SK-N-SH (cell line): ENCODE measurements around the gene PIGM. TPM values are rescaled to one million over a fixed set of nuclear protein-coding genes. Genes with fewer than 3 reads are reported as not detected.

Experiments used
- CTCF ChIA-PET: fragments of 300-600, 350-600 bp; formaldehyde crosslinking; extraction: SDS; loops from one replicate; lab custom pipeline; 2021; lab: Yijun Ruan, JAX
- POLR2A ChIA-PET: fragments of 350-600 bp; sonication (Branson Sonifier 250); formaldehyde crosslinking; extraction: SDS; loops from one replicate; lab custom pipeline; 2020; ENCODE audit warnings: antibody characterized with exemption, inconsistent platforms; lab: Yijun Ruan, JAX
- DNase-seq: peaks from one replicate; pipeline ENCODE4 v3.0.0; 2012
- H2AFZ ChIP-seq: fragments of 200-600 bp; sonication (generic); 2 replicates; pipeline ENCODE4 v1.8.1; 2016; ENCODE audit warnings: antibody characterized with exemption, mild to moderate bottlenecking, low read depth
- H3F3A ChIP-seq: fragments of 200-600 bp; sonication (generic); replicated peaks from 2 replicates; pipeline ENCODE3; 2016; ENCODE audit warnings: antibody characterized with exemption, mild to moderate bottlenecking; ENCODE audit not compliant: insufficient read depth
- H3K27ac ChIP-seq, 2 experiments: fragments of 200-500 bp in 1 of 2; fragments of 200-600 bp in 1 of 2; sonication (Bioruptor generic) in 1 of 2; sonication (generic), shearing (Covaris generic) in 1 of 2; 2 replicates each; pipeline versions ENCODE4 v1.5.1 to v1.6.1; 2014 to 2016; ENCODE audit warnings: low read depth in 2 of 2, inconsistent platforms in 1 of 2, low read length in 1 of 2, mild to moderate bottlenecking in 1 of 2, mixed read lengths in 1 of 2
- H3K27me3 ChIP-seq: fragments of 200-600 bp; sonication (generic), shearing (Covaris generic); 2 replicates; pipeline ENCODE4 v1.6.1; 2016; ENCODE audit warnings: mixed run types; ENCODE audit not compliant: insufficient read depth
- H3K36me3 ChIP-seq, 2 experiments: fragments of 200-500 bp in 1 of 2; fragments of 200-600 bp in 1 of 2; sonication (Bioruptor generic) in 1 of 2; sonication (generic) in 1 of 2; replicated peaks in 1 of 2; 2 replicates each; pipeline versions ENCODE3 to v1.5.1; 2014 to 2016; ENCODE audit warnings: low read length in 1 of 2, mild to moderate bottlenecking in 1 of 2; ENCODE audit not compliant: insufficient read depth in 2 of 2, control insufficient read depth in 1 of 2
- H3K4me1 ChIP-seq, 2 experiments: fragments of 200-500 bp in 1 of 2; fragments of 200-600 bp in 1 of 2; sonication (Bioruptor generic) in 1 of 2; sonication (generic), shearing (Covaris generic) in 1 of 2; 2 replicates each; pipeline versions ENCODE4 v1.5.1 to v1.6.1; 2014 to 2016; ENCODE audit warnings: low read depth in 1 of 2, low read length in 1 of 2, mixed run types in 1 of 2; ENCODE audit not compliant: insufficient read depth in 2 of 2, control insufficient read depth in 1 of 2
- H3K4me2 ChIP-seq: fragments of 200-600 bp; sonication (generic), shearing (Covaris generic); 2 replicates; pipeline ENCODE4 v1.6.1; 2017; ENCODE audit warnings: mixed run types
- H3K4me3 ChIP-seq, 2 experiments: fragments of 200-500 bp in 1 of 2; fragments of 200-600 bp in 1 of 2; sonication (Bioruptor generic) in 1 of 2; sonication (generic), shearing (Covaris generic) in 1 of 2; 2 replicates each; pipeline versions ENCODE4 v1.5.1 to v1.8.1; 2014 to 2016; ENCODE audit warnings: low read depth in 2 of 2, inconsistent platforms in 1 of 2, low read length in 1 of 2, mild to moderate bottlenecking in 1 of 2, mixed read lengths in 1 of 2, moderate library complexity in 1 of 2
- H3K79me2 ChIP-seq: fragments of 200-600 bp; sonication (generic); 2 replicates; pipeline ENCODE4 v1.8.1; 2017; ENCODE audit warnings: mild to moderate bottlenecking; ENCODE audit not compliant: insufficient read depth
- H3K9ac ChIP-seq: fragments of 200-600 bp; sonication (generic); 2 replicates; pipeline ENCODE4 v1.6.1; 2017; ENCODE audit warnings: mixed run types
- H3K9me2 ChIP-seq: fragments of 200-600 bp; sonication (generic); 2 replicates; pipeline ENCODE4 v1.6.1; 2017; ENCODE audit warnings: mixed run types
- H3K9me3 ChIP-seq: fragments of 200-600 bp; sonication (generic); 2 replicates; pipeline ENCODE4 v1.6.1; 2017; ENCODE audit warnings: mixed run types, mild to moderate bottlenecking, moderate library complexity
- H4K20me1 ChIP-seq: fragments of 200-600 bp; sonication (generic); 2 replicates; pipeline ENCODE4 v1.6.1; 2017; ENCODE audit warnings: mild to moderate bottlenecking, mixed run types; ENCODE audit not compliant: insufficient read depth
- FOSL2 ChIP-seq: IDR thresholded peaks from 2 replicates; pipeline ENCODE4 v1.4.0; 2012; ENCODE audit warnings: low read depth, mild to moderate bottlenecking, moderate library complexity, borderline replicate concordance
- FOXM1 ChIP-seq: IDR thresholded peaks from 2 replicates; pipeline ENCODE4 v1.4.0; 2012; ENCODE audit warnings: low read depth, mild to moderate bottlenecking
- GATA2 ChIP-seq: sonication (generic); formaldehyde crosslinking; IDR thresholded peaks from 2 replicates; pipeline ENCODE4 v1.5.0; 2020; ENCODE audit warnings: mild to moderate bottlenecking, missing genetic modification reagents
- MEF2A ChIP-seq: IDR thresholded peaks from 2 replicates; pipeline ENCODE4 v1.4.0; 2012; ENCODE audit warnings: low read depth, borderline replicate concordance
- NRF1 ChIP-seq: IDR thresholded peaks from 2 replicates; pipeline ENCODE4 v1.6.1; 2012; ENCODE audit warnings: low read depth, mild to moderate bottlenecking, low read length
- POLR2AphosphoS5 ChIP-seq: IDR thresholded peaks from 2 replicates; pipeline ENCODE4 v1.6.1; 2012; ENCODE audit warnings: low read depth, low read length
- RAD21 ChIP-seq: IDR thresholded peaks from 2 replicates; pipeline ENCODE4 v1.6.1; 2012; ENCODE audit warnings: mild to moderate bottlenecking, low read length
- RXRA ChIP-seq: IDR thresholded peaks from 2 replicates; pipeline ENCODE4 v1.4.0; 2012; ENCODE audit warnings: low read depth, mild to moderate bottlenecking, borderline replicate concordance
- SIN3A ChIP-seq: IDR thresholded peaks from 2 replicates; pipeline ENCODE4 v1.6.1; 2012; ENCODE audit warnings: low read depth, mild to moderate bottlenecking, low read length, moderate library complexity, borderline replicate concordance
- WGBS: methylation state at CpG from one replicate; pipeline ENCODE4 v1.1.6; 2017; ENCODE audit warnings: low lambda C conversion rate; 5-methylcytosine and 5-hydroxymethylcytosine counted together
- polyA plus RNA-seq, 3 experiments: library from polyadenylated mRNA; depleted of rRNA; stranded (reverse); fragments of >200 nt; gene quantifications; 2 replicates each; pipeline ENCODE4 v1.2.3, GENCODE V29; 2012
- TF ChIP-seq, protein P1 (sequence below): IDR thresholded peaks from 2 replicates; pipeline ENCODE4 v1.6.1; 2012; ENCODE audit warnings: mild to moderate bottlenecking, low read depth, low read length, moderate library complexity
- TF ChIP-seq, protein P2 (sequence below): fragments of 150-350 bp; IDR thresholded peaks from 2 replicates; pipeline ENCODE4 v1.6.1; 2017; ENCODE audit warnings: antibody characterized with exemption, low read length, low read depth, borderline replicate concordance
- TF ChIP-seq, protein P3 (sequence below): IDR thresholded peaks from 2 replicates; pipeline ENCODE4 v1.4.0; 2012; ENCODE audit warnings: low read depth

PIGM gene
- polyA plus RNA-seq, 1 of the 3 experiments (the other 2 are of a cell fraction), result 4.0 TPM

DNA sequence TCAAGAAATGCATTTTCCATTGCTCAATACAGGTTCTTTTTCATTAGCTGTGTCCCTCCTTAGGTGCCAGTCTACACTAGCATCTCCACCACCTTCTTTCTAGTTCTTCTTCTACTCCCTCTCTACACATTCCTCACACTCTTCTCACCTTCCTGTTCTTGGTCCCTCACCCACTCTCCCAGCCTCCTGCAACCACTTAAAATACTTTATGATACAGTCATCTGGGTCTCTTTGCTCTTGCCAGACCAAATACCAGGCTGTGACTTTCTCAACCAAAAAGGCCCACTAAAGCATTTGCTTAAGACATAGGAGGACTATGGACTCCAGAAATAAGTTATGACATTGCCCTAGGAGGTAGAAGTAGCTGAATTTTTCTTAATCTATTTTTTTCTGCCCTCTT is 35.1 kb downstream of the PIGM start (continued):
- TF ChIP-seq FOXM1 (no peak), NRF1 (no peak), SIN3A (no peak), FOSL2 (peak; percentile 94)
- TF ChIP-seq, protein P1, sequence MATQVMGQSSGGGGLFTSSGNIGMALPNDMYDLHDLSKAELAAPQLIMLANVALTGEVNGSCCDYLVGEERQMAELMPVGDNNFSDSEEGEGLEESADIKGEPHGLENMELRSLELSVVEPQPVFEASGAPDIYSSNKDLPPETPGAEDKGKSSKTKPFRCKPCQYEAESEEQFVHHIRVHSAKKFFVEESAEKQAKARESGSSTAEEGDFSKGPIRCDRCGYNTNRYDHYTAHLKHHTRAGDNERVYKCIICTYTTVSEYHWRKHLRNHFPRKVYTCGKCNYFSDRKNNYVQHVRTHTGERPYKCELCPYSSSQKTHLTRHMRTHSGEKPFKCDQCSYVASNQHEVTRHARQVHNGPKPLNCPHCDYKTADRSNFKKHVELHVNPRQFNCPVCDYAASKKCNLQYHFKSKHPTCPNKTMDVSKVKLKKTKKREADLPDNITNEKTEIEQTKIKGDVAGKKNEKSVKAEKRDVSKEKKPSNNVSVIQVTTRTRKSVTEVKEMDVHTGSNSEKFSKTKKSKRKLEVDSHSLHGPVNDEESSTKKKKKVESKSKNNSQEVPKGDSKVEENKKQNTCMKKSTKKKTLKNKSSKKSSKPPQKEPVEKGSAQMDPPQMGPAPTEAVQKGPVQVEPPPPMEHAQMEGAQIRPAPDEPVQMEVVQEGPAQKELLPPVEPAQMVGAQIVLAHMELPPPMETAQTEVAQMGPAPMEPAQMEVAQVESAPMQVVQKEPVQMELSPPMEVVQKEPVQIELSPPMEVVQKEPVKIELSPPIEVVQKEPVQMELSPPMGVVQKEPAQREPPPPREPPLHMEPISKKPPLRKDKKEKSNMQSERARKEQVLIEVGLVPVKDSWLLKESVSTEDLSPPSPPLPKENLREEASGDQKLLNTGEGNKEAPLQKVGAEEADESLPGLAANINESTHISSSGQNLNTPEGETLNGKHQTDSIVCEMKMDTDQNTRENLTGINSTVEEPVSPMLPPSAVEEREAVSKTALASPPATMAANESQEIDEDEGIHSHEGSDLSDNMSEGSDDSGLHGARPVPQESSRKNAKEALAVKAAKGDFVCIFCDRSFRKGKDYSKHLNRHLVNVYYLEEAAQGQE, result no peak

DNA sequence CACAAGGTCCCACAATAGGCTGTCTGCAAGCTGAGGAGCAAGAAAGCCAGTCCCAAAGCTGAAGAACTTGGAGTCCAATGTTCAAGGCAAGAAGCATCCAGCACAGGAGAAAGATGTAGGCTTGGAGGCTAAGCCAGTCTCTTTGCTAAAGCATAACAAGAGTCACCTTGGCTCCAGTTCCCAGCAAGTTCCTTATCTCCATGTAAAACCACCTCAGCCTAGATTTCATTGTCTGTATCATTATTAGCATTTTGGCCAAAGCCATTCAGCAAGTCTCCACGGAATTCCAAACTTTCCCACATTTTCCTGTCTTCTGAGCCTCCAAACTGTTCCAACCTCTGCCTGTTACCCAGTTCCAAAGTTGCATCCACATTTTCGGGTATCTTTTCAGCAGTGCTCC is 36.9 kb downstream of the PIGM start:
- Histone ChIP-seq H4K20me1 (no peaks in the 10 kb centered on the region), H3K9me2 (no peaks in the 10 kb centered on the region), H3K27ac (no peak overlapping the region; a peak in 1 of 4 replicates), H3K9me3 (no peaks in the 10 kb centered on the region), H3K27me3 (no peaks in the 10 kb centered on the region), H3K36me3 (no peaks in the 10 kb centered on the region), H2AFZ (no peak overlapping the region), H3K4me3 (no peak overlapping the region), H3K4me2 (no peak overlapping the region), H3K4me1 (no peaks in the 10 kb centered on the region), H3K79me2 (no peaks in the 10 kb centered on the region), H3F3A (peaks cover 18% of the 10 kb centered on the region), H3K9ac (no peak overlapping the region)
- 51% methylated on average over 2 of the region's 2 CpGs for WGBS
- no peak for DNase-seq
- ChIA-PET POLR2A (no interaction called here), CTCF (interaction anchor here (6.3 kb wide), 1 partner anchor 12 kb away, joined by 65 read pairs; no protein-coding TSS in a partner anchor)
- TF ChIP-seq, protein P2, sequence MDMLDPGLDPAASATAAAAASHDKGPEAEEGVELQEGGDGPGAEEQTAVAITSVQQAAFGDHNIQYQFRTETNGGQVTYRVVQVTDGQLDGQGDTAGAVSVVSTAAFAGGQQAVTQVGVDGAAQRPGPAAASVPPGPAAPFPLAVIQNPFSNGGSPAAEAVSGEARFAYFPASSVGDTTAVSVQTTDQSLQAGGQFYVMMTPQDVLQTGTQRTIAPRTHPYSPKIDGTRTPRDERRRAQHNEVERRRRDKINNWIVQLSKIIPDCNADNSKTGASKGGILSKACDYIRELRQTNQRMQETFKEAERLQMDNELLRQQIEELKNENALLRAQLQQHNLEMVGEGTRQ, result no peak
- TF ChIP-seq POLR2AphosphoS5, result no peak
- TF ChIP-seq RXRA, result no peak
- TF ChIP-seq, protein P3, sequence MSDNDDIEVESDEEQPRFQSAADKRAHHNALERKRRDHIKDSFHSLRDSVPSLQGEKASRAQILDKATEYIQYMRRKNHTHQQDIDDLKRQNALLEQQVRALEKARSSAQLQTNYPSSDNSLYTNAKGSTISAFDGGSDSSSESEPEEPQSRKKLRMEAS, result no peak
- no peak for TF ChIP-seq MEF2A
- TF ChIP-seq, protein P1, result no peak
- TF ChIP-seq RAD21, result no peak
- no peak for TF ChIP-seq GATA2 (CRISPR knock-in tag)
